KOPT-K1 (cell line): ENCODE results near the gene PRSS12.

Experiments used
- H3K27ac ChIP-seq: fragments of 200-600 bp; sonication (generic); 2 replicates; pipeline ENCODE4 v1.5.1; 2016; ENCODE audit warnings: antibody characterized with exemption, mild to moderate bottlenecking, low read depth, low read length; ENCODE audit not compliant: poor library complexity, severe bottlenecking
- H3K36me3 ChIP-seq: fragments of 200-600 bp; sonication (generic); 2 replicates; pipeline ENCODE4 v1.5.1; 2017; ENCODE audit warnings: antibody characterized with exemption, mild to moderate bottlenecking, low read length, moderate library complexity; ENCODE audit not compliant: insufficient read depth
- H3K9me3 ChIP-seq: fragments of 200-600 bp; sonication (generic); 2 replicates; pipeline ENCODE4 v1.5.1; 2017; ENCODE audit warnings: antibody characterized with exemption, low read length, mild to moderate bottlenecking; ENCODE audit not compliant: insufficient read depth, poor library complexity, severe bottlenecking

Gene PRSS12

GRCh38 chr4:118260309-118260708 is 92.5 kb downstream of the PRSS12 start:
- no peak overlapping the region for H3K27ac ChIP-seq
- H3K9me3 ChIP-seq: peaks cover 14% of the 10 kb centered on the region
- H3K36me3 ChIP-seq: peaks cover 19% of the 10 kb centered on the region

DNA sequence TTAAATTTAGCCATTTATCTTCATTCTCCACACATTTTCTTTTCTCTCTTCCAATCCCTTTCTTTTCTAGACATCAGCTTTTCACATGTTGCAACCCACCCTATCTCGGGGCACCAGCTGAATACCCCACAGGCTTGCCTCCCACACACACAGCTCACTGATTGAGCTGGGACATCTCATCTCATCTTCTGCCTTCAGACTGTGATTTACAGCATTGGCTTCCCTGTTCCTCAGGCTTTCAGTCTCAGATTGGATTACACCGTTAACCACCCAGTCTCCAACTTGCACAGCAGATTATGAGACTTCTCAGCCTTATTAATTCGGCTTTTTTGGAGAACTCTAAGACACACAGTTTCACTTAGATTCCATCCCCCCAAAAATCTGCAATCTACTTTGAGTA is 93.7 kb downstream of the PRSS12 start:
- H3K9me3 ChIP-seq: peaks cover 2% of the 10 kb centered on the region

DNA sequence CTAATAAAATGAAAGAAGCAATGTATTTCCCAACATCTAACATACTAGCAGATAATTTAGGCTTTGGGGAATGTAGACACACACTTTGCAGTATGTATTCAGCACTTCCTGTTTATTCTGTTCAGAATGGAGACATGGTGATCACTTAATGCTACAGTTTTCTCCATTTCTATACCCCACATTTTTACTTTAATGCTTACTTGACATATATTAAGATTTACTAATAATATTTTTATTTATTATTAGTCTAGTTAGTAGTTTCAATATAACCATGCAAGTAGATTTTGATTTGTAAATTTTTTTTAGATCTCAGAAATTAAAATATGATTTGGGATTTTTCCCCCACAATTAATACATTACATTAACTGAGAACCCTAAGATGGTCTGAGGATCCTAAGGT is 98.4 kb downstream of the PRSS12 start:
- peaks cover 37% of the 10 kb centered on the region for H3K36me3 ChIP-seq
- H3K9me3 ChIP-seq: peaks cover 6% of the 10 kb centered on the region

More for the DNA sequence above, 93.7 kb downstream of the PRSS12 start:
- H3K27ac ChIP-seq: no peak overlapping the region
- peaks cover 26% of the 10 kb centered on the region for H3K36me3 ChIP-seq

DNA sequence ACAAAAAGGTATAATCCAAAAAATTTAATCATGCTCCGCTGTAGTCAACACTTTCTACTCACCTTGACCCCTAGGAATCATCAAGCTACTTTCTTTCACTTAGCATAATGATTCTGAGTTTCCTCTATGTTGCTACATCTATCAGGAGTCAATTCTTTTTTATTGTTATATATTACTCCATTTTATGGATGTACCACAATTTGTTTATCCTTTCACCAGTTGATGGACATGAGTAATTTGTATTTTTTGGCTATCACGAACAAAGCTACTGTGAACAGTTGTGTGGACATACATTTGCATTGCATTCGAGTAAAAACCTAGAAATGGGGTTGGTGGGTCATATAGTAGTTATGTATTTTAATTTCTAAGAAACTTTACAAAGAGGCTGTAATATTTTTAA is 102.9 kb downstream of the PRSS12 start:
- H3K9me3 ChIP-seq: peaks cover 7% of the 10 kb centered on the region
- peaks cover 46% of the 10 kb centered on the region for H3K36me3 ChIP-seq
- no peak overlapping the region for H3K27ac ChIP-seq

More for the DNA sequence above, 98.4 kb downstream of the PRSS12 start:
- H3K27ac ChIP-seq: no peak overlapping the region

DNA sequence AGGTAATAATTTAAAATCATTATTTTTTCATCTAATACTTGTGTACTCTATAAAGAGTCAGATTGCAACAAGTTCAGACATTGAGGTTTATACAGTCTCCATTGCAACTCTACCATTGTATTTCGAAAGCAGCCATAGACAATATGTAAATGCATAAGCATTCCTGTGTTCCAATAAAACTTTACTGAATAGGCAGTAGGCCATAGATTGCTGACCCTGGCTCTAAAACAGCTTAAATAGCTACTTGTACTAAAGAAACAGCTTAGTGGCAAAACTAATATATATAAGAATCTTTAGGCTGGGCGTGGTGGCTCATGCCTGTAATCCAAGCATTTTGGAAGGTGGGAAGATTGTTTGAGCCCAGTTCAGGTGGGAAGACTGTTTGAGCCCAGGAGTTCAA is 115.3 kb downstream of the PRSS12 start:
- peaks cover 64% of the 10 kb centered on the region for H3K36me3 ChIP-seq
- H3K9me3 ChIP-seq: no peaks in the 10 kb centered on the region
- no peak overlapping the region for H3K27ac ChIP-seq

- no peaks in the 10 kb centered on the region for H3K9me3 ChIP-seq
- H3K27ac ChIP-seq: no peak overlapping the region
- peaks cover 52% of the 10 kb centered on the region for H3K36me3 ChIP-seq
Measured at GRCh38 chr4:118235566-118236120, 117.2 kb downstream of the PRSS12 start.
